ENCODE results near the gene RTTN.

- TF ChIP-seq, protein P1, sequence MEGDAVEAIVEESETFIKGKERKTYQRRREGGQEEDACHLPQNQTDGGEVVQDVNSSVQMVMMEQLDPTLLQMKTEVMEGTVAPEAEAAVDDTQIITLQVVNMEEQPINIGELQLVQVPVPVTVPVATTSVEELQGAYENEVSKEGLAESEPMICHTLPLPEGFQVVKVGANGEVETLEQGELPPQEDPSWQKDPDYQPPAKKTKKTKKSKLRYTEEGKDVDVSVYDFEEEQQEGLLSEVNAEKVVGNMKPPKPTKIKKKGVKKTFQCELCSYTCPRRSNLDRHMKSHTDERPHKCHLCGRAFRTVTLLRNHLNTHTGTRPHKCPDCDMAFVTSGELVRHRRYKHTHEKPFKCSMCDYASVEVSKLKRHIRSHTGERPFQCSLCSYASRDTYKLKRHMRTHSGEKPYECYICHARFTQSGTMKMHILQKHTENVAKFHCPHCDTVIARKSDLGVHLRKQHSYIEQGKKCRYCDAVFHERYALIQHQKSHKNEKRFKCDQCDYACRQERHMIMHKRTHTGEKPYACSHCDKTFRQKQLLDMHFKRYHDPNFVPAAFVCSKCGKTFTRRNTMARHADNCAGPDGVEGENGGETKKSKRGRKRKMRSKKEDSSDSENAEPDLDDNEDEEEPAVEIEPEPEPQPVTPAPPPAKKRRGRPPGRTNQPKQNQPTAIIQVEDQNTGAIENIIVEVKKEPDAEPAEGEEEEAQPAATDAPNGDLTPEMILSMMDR (IDR thresholded peaks at IDR 0.05 in 2 of 3, conservative IDR thresholded peaks at IDR 0.05 in 1 of 3; ENCODE audit: control insufficient read depth in 2 of 3, extremely low read depth in 1 of 3, insufficient read depth in 1 of 3, low read depth in 3 of 3, low read length in 3 of 3): no peak
- TF ChIP-seq CHD1 (IDR thresholded peaks at IDR 0.05; ENCODE audit: low read depth, low read length) (no peak), REST (IDR thresholded peaks at IDR 0.05; ENCODE audit: low read depth, low read length) (no peak), MTA2 (IDR thresholded peaks at IDR 0.05; ENCODE audit: low read depth) (no peak), CHD2 (IDR thresholded peaks at IDR 0.05; ENCODE audit: borderline replicate concordance, low read depth, low read length) (no peak), IKZF1 (conservative IDR thresholded peaks at IDR 0.05) (no peak), SIN3A (IDR thresholded peaks at IDR 0.05; ENCODE audit: low read depth, low read length) (no peak), HDAC2 (IDR thresholded peaks at IDR 0.05) (no peak), TAF1 (IDR thresholded peaks at IDR 0.05; ENCODE audit: borderline replicate concordance, low read depth, low read length) (no peak), TCF12 (IDR thresholded peaks at IDR 0.05; ENCODE audit: low read depth, low read length) (no peak)
- TF ChIP-seq, protein P2, sequence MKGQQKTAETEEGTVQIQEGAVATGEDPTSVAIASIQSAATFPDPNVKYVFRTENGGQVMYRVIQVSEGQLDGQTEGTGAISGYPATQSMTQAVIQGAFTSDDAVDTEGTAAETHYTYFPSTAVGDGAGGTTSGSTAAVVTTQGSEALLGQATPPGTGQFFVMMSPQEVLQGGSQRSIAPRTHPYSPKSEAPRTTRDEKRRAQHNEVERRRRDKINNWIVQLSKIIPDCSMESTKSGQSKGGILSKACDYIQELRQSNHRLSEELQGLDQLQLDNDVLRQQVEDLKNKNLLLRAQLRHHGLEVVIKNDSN (IDR thresholded peaks at IDR 0.05; ENCODE audit: borderline replicate concordance, extremely low read length, insufficient read depth, low read depth, low read length): no peak
- TF ChIP-seq, protein P3, sequence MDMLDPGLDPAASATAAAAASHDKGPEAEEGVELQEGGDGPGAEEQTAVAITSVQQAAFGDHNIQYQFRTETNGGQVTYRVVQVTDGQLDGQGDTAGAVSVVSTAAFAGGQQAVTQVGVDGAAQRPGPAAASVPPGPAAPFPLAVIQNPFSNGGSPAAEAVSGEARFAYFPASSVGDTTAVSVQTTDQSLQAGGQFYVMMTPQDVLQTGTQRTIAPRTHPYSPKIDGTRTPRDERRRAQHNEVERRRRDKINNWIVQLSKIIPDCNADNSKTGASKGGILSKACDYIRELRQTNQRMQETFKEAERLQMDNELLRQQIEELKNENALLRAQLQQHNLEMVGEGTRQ (IDR thresholded peaks at IDR 0.05; ENCODE audit: borderline replicate concordance, low read depth, low read length): no peak
- TF ChIP-seq, protein P4, sequence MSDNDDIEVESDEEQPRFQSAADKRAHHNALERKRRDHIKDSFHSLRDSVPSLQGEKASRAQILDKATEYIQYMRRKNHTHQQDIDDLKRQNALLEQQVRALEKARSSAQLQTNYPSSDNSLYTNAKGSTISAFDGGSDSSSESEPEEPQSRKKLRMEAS (IDR thresholded peaks at IDR 0.05; ENCODE audit: low read depth, low read length): no peak
Observed at GRCh38 chr18:70022636-70023035, 182.9 kb downstream of the RTTN start.
